K562 (cell line): ENCODE data around the gene L3MBTL3. TPM values are rescaled to one million over a fixed set of nuclear protein-coding genes. Genes with fewer than 3 reads are reported as not detected.

ENCODE experiments used
- ESRRA ChIP-seq: fragments of 450-650 bp; IDR thresholded peaks from 2 replicates; pipeline ENCODE4 v1.6.1; 2014; ENCODE audit warnings: low read depth, mild to moderate bottlenecking, moderate library complexity, borderline replicate concordance
- LEF1 ChIP-seq: fragments of 450-650 bp; IDR thresholded peaks from 2 replicates; pipeline ENCODE4 v1.6.1; 2016; ENCODE audit warnings: mild to moderate bottlenecking
- MCM2 ChIP-seq: fragments of 450-650 bp; IDR thresholded peaks from 2 replicates; pipeline ENCODE4 v1.6.1; 2017; ENCODE audit warnings: low read depth, mild to moderate bottlenecking
- PHF8 ChIP-seq: fragments of 200-600 bp; sonication (generic); IDR thresholded peaks from 2 replicates; pipeline ENCODE4 v1.6.1; 2012; ENCODE audit warnings: mixed run types, mild to moderate bottlenecking, inconsistent platforms, low read length, moderate library complexity, borderline replicate concordance
- PTTG1 ChIP-seq: fragments of 450-650 bp; IDR thresholded peaks from 2 replicates; pipeline ENCODE4 v1.6.1; 2016; ENCODE audit warnings: low read depth, mild to moderate bottlenecking, missing genetic modification characterization, missing compliant biosample characterization
- SMARCC2 ChIP-seq: fragments of 450-650 bp; IDR thresholded peaks from 2 replicates; pipeline ENCODE4 v1.6.1; 2017; ENCODE audit warnings: antibody characterized with exemption, moderate library complexity, mild to moderate bottlenecking, low read depth
- ZFX ChIP-seq: sonication (generic); formaldehyde crosslinking; IDR thresholded peaks from 2 replicates; pipeline ENCODE4 v1.8.0; 2022; ENCODE audit warnings: mild to moderate bottlenecking, missing genetic modification reagents, moderate library complexity
- ZNF274 ChIP-seq: IDR thresholded peaks from 2 replicates; pipeline ENCODE4 v1.6.1; 2011; ENCODE audit warnings: low read depth, mild to moderate bottlenecking, low read length, moderate library complexity, borderline replicate concordance
- polyA plus RNA-seq, 8 experiments: library from polyadenylated mRNA; depleted of rRNA in 4 of 8; stranded (reverse) in 5 of 8; unstranded in 3 of 8; fragments of >200 nt; fragmentation: Nextera tagmentation in 2 of 8; fragmentation: Illumina TruSeq in 1 of 8; extraction: Ambion mirVana in 2 of 8; extraction: Trizol in 1 of 8; gene quantifications; 2 replicates each; pipeline versions ENCODE4 v1.2.1 to v1.2.3, GENCODE V29; 2011 to 2014; ENCODE audit warnings: inconsistent platforms in 1 of 8, missing spikeins in 1 of 8
- total RNA-seq, 7 experiments: library from RNA; depleted of rRNA in 6 of 7; stranded (reverse); fragments of >200 nt in 6 of 7; fragmentation: Illumina TruSeq in 2 of 7; extraction: Trizol in 2 of 7; gene quantifications; 2 replicates each; pipeline versions ENCODE4 v1.2.1 to v1.2.3, GENCODE V29; 2011 to 2021; ENCODE audit warnings: low replicate concordance in 1 of 7
- TF ChIP-seq, protein P1 (sequence below): sonication (generic); formaldehyde crosslinking; IDR thresholded peaks from 2 replicates; pipeline ENCODE4 v1.8.0; 2022; ENCODE audit warnings: missing genetic modification reagents, mild to moderate bottlenecking, borderline replicate concordance
- TF ChIP-seq, protein P2 (sequence below): sonication (generic); formaldehyde crosslinking; IDR thresholded peaks from 2 replicates; pipeline ENCODE4 v1.8.1; 2023; ENCODE audit warnings: mild to moderate bottlenecking, missing genetic modification reagents
- TF ChIP-seq, protein P3 (sequence below): sonication (generic); formaldehyde crosslinking; IDR thresholded peaks from 2 replicates; pipeline ENCODE4 v1.8.1; 2023; ENCODE audit warnings: mild to moderate bottlenecking, missing genetic modification reagents

Gene L3MBTL3
- total and polyA plus RNA-seq, 9 of the 15 experiments (the other 6 are each of a cell fraction or from before 2014, with no cell fraction given) = 0.83 to 6.9 (median 5.4) TPM

GRCh38 chr6:130020073-130020906, 1.9 kb downstream of the L3MBTL3 start (continued):
- TF ChIP-seq, protein P1, sequence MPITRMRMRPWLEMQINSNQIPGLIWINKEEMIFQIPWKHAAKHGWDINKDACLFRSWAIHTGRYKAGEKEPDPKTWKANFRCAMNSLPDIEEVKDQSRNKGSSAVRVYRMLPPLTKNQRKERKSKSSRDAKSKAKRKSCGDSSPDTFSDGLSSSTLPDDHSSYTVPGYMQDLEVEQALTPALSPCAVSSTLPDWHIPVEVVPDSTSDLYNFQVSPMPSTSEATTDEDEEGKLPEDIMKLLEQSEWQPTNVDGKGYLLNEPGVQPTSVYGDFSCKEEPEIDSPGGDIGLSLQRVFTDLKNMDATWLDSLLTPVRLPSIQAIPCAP (CRISPR knock-in tag) = no peak
- TF ChIP-seq ESRRA (no peak), MCM2 (no peak), LEF1 (no peak), PHF8 (peak; percentile 32; the same call in 1 of the 2 replicates), ZFX (CRISPR knock-in tag) (peak; percentile 29; the same call in 1 of the 2 replicates), ZNF274 (no peak), PTTG1 (tag) (no peak), SMARCC2 (no peak)
- TF ChIP-seq, protein P2, sequence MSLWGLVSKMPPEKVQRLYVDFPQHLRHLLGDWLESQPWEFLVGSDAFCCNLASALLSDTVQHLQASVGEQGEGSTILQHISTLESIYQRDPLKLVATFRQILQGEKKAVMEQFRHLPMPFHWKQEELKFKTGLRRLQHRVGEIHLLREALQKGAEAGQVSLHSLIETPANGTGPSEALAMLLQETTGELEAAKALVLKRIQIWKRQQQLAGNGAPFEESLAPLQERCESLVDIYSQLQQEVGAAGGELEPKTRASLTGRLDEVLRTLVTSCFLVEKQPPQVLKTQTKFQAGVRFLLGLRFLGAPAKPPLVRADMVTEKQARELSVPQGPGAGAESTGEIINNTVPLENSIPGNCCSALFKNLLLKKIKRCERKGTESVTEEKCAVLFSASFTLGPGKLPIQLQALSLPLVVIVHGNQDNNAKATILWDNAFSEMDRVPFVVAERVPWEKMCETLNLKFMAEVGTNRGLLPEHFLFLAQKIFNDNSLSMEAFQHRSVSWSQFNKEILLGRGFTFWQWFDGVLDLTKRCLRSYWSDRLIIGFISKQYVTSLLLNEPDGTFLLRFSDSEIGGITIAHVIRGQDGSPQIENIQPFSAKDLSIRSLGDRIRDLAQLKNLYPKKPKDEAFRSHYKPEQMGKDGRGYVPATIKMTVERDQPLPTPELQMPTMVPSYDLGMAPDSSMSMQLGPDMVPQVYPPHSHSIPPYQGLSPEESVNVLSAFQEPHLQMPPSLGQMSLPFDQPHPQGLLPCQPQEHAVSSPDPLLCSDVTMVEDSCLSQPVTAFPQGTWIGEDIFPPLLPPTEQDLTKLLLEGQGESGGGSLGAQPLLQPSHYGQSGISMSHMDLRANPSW (CRISPR knock-in tag) = no peak
- TF ChIP-seq, protein P3, sequence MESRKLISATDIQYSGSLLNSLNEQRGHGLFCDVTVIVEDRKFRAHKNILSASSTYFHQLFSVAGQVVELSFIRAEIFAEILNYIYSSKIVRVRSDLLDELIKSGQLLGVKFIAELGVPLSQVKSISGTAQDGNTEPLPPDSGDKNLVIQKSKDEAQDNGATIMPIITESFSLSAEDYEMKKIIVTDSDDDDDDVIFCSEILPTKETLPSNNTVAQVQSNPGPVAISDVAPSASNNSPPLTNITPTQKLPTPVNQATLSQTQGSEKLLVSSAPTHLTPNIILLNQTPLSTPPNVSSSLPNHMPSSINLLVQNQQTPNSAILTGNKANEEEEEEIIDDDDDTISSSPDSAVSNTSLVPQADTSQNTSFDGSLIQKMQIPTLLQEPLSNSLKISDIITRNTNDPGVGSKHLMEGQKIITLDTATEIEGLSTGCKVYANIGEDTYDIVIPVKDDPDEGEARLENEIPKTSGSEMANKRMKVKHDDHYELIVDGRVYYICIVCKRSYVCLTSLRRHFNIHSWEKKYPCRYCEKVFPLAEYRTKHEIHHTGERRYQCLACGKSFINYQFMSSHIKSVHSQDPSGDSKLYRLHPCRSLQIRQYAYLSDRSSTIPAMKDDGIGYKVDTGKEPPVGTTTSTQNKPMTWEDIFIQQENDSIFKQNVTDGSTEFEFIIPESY = no peak
